NCI-H2196 treated with DMSO at 0.1 percent for 48 hours (cell line): ENCODE data around the gene CHERP.
"Not testable (repeated sequence)": the region's sequence is repeated elsewhere in the genome, so short reads cannot be mapped to it uniquely, and the experiment has no call there.

Experiments used
- DNase-seq: peaks from one replicate; lab custom pipeline; 2025; ENCODE audit not compliant: unreplicated experiment; lab: John Stamatoyannopoulos, UW

Gene CHERP

GRCh38 chr19:16521715-16522289, 20.4 kb downstream of the CHERP start:
- DNase-seq, result no peak

GRCh38 chr19:16520986-16521624, 21.1 kb downstream of the CHERP start:
- no peak for DNase-seq

- no peak for DNase-seq
Observed at GRCh38 chr19:16520074-16520973, 21.9 kb downstream of the CHERP start.

GRCh38 chr19:16519230-16519687, 23.0 kb downstream of the CHERP start:
- DNase-seq, result no peak

GRCh38 chr19:16518483-16519229, 23.6 kb downstream of the CHERP start:
- no peak for DNase-seq

- DNase-seq, result no peak
Observed at GRCh38 chr19:16518061-16518460, 24.2 kb downstream of the CHERP start.

GRCh38 chr19:16516923-16517610, 25.2 kb downstream of the CHERP start:
- no peak for DNase-seq

GRCh38 chr19:16516381-16516780, 25.9 kb downstream of the CHERP start:
- no peak for DNase-seq

- DNase-seq, result no peak
Observed at GRCh38 chr19:16514383-16515019, 27.7 kb downstream of the CHERP start.

- DNase-seq, result not testable (repeated sequence)
Observed at GRCh38 chr19:16512611-16513010, 29.6 kb downstream of the CHERP start.

- no peak for DNase-seq
Observed at GRCh38 chr19:16509141-16510061, 32.8 kb downstream of the CHERP start.

GRCh38 chr19:16508546-16508945, 33.7 kb downstream of the CHERP start:
- DNase-seq, result no peak

- no peak for DNase-seq
Observed at GRCh38 chr19:16506961-16507360, 35.3 kb downstream of the CHERP start.

- DNase-seq, result not testable (repeated sequence)
Observed at GRCh38 chr19:16506161-16506560, 36.1 kb downstream of the CHERP start.

- DNase-seq, result no peak
Observed at GRCh38 chr19:16504271-16504670, 38.0 kb downstream of the CHERP start.

- no peak for DNase-seq
Observed at GRCh38 chr19:16497837-16498236, 44.4 kb downstream of the CHERP start.

- no peak for DNase-seq
Observed at GRCh38 chr19:16497042-16497441, 45.2 kb downstream of the CHERP start.

- no peak for DNase-seq
Observed at GRCh38 chr19:16496613-16496983, 45.6 kb downstream of the CHERP start.

GRCh38 chr19:16495982-16496612, 46.1 kb downstream of the CHERP start, which contains the start of the genes C19orf44 and CALR3:
C19orf44 (plus strand) TSS chr19:16496394; CDS start chr19:16500793, 4,399 bp downstream.
CALR3 (minus strand) TSS chr19:16496167; CDS start chr19:16496129, 38 bp downstream.
- peak; percentile 97 for DNase-seq
